PC-9 (cell line): Measurements from ENCODE around the gene RFFL.

Source experiments
- EZH2 ChIP-seq: fragments of 200-600 bp; sonication (generic); IDR thresholded peaks from 2 replicates; pipeline ENCODE4 v1.8.0; 2017; ENCODE audit warnings: antibody characterized with exemption, low read depth
- TF ChIP-seq, protein P1 (sequence below): fragments of 200-600 bp; sonication (generic); conservative IDR thresholded peaks from 2 replicates; pipeline ENCODE4 v1.6.1; 2017; ENCODE audit warnings: mixed run types, antibody characterized with exemption, mild to moderate bottlenecking, moderate library complexity

DNA sequence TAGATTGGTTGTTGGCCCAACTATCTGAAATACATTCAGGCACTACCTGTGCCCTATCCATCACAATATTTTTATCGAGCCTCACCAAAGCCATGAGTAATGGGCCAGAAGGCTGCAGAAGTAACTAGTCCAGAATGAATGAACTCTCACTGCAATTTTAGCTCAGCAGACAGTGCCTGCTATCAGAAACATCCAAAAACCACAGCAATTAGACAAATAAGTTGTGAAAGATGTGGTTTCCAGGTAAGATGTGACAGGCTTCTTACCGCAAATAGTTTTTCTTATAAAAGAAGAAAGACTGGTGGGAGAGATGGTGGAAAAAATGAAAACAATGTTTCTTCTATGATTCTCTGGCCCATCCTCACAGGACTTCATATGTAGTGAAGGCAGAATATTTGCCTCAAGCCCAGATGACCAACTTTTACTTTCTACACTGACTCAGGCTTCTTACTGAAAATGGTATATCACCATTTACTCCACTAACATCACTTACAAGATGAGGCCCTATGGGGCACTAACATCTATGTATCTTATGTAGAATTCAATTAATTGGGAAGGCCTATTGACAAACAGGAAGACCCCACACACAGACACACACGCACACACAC is 9.8 kb upstream of the RFFL start:
- TF ChIP-seq, protein P1, sequence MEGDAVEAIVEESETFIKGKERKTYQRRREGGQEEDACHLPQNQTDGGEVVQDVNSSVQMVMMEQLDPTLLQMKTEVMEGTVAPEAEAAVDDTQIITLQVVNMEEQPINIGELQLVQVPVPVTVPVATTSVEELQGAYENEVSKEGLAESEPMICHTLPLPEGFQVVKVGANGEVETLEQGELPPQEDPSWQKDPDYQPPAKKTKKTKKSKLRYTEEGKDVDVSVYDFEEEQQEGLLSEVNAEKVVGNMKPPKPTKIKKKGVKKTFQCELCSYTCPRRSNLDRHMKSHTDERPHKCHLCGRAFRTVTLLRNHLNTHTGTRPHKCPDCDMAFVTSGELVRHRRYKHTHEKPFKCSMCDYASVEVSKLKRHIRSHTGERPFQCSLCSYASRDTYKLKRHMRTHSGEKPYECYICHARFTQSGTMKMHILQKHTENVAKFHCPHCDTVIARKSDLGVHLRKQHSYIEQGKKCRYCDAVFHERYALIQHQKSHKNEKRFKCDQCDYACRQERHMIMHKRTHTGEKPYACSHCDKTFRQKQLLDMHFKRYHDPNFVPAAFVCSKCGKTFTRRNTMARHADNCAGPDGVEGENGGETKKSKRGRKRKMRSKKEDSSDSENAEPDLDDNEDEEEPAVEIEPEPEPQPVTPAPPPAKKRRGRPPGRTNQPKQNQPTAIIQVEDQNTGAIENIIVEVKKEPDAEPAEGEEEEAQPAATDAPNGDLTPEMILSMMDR: no peak
- TF ChIP-seq EZH2: no peak
